ENCODE data around the gene STAC. TPM values are rescaled to one million over a fixed set of nuclear protein-coding genes. Genes with fewer than 3 reads are reported as not detected.

STAC gene
- total and polyA plus RNA-seq, 12 donors = 1.3 to 12.0 (median 3.4) TPM

- intact Hi-C loops (cut with DNase I) = no loop called here
- Histone ChIP-seq H3K4me1 (replicated peaks in 1 of 2) (no peaks in the 10 kb centered on the region), H3K9me3 (replicated peaks in 1 of 3) (no peaks in the 10 kb centered on the region), H3K27me3 (no peaks in the 10 kb centered on the region), H3K36me3 (replicated peaks in 1 of 2) (no peaks in the 10 kb centered on the region), H3K27ac (no peak overlapping the region), H3K4me3 (no peak overlapping the region)
- TF ChIP-seq, protein P1, sequence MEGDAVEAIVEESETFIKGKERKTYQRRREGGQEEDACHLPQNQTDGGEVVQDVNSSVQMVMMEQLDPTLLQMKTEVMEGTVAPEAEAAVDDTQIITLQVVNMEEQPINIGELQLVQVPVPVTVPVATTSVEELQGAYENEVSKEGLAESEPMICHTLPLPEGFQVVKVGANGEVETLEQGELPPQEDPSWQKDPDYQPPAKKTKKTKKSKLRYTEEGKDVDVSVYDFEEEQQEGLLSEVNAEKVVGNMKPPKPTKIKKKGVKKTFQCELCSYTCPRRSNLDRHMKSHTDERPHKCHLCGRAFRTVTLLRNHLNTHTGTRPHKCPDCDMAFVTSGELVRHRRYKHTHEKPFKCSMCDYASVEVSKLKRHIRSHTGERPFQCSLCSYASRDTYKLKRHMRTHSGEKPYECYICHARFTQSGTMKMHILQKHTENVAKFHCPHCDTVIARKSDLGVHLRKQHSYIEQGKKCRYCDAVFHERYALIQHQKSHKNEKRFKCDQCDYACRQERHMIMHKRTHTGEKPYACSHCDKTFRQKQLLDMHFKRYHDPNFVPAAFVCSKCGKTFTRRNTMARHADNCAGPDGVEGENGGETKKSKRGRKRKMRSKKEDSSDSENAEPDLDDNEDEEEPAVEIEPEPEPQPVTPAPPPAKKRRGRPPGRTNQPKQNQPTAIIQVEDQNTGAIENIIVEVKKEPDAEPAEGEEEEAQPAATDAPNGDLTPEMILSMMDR (IDR thresholded peaks at IDR 0.05) = no peak
- no peak for TF ChIP-seq POLR2A (IDR thresholded peaks at IDR 0.05)
- DNase-seq = no peak
- 63 to 81% (median 76%) methylated on average over 2 of the region's 2 CpGs for WGBS, 4 donors
These were observed 178.7 kb downstream of the STAC start for GRCh38 chr3:36558961-36559360.

- TF ChIP-seq, protein P1 (IDR thresholded peaks at IDR 0.05) = no peak
- TF ChIP-seq POLR2A (IDR thresholded peaks at IDR 0.05) = no peak
- no peak overlapping the region for H3K4me3 ChIP-seq
- no peaks in the 10 kb centered on the region for H3K36me3 ChIP-seq (replicated peaks in 1 of 2)
- DNase-seq = no peak
- H3K27ac ChIP-seq = no peak overlapping the region
- H3K4me1 ChIP-seq (replicated peaks in 1 of 2) = no peaks in the 10 kb centered on the region
- 69 to 91% (median 73%) methylated on average over 4 of the region's 4 CpGs for WGBS, 4 donors
- no peaks in the 10 kb centered on the region for H3K9me3 ChIP-seq (replicated peaks in 1 of 3)
- intact Hi-C loops (cut with DNase I) = no loop called here
- no peaks in the 10 kb centered on the region for H3K27me3 ChIP-seq
These were observed 180.4 kb downstream of the STAC start for GRCh38 chr3:36560685-36561084.

DNA sequence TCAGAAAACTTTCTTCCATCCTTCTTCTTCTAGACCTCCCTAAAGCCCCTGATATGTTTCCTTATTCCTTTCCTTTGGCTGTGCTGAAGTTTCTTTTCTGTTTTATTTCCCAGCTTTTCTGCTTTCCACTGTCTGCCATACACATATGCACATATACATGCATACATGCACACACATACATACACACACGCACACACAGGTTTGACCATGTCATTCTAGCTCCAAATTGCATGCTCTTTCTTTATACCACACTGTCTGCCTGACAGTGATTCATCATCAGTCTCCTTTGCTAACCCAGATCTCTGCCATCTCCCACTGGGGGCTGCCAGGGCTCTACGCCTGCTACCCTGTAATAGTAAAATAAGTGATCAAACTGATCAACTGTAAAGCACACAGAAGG is 181.3 kb downstream of the STAC start:
- WGBS, 4 donors = 74 to 88% (median 85%) methylated on average over 2 of the region's 2 CpGs
- Histone ChIP-seq H3K4me3 (no peak overlapping the region), H3K9me3 (replicated peaks in 1 of 3) (no peaks in the 10 kb centered on the region), H3K27ac (no peak overlapping the region), H3K4me1 (replicated peaks in 1 of 2) (no peaks in the 10 kb centered on the region), H3K27me3 (no peaks in the 10 kb centered on the region), H3K36me3 (replicated peaks in 1 of 2) (no peaks in the 10 kb centered on the region)
- intact Hi-C loops (cut with DNase I) = no loop called here
- TF ChIP-seq, protein P1 (IDR thresholded peaks at IDR 0.05) = no peak
- TF ChIP-seq POLR2A (IDR thresholded peaks at IDR 0.05) = no peak
- DNase-seq = no peak

DNA sequence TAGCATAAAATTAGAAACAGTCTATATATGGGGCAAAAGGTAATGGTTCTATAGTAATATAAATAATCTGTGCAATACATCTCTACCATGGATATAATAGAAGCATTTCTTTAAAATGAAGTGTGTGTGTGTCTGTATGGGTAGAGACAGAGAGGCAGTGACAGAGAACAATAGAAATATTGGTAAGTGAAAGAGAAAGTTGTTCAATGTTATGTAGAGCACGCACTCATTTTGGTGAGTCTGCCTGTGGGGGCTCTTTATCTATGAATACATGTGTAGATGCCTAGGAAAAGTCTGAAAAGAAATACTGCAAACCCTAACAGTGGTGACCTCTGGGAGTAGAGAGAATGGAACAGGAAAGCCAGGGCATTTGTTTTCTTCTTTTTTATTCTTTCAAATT is 182.6 kb downstream of the STAC start:
- no peaks in the 10 kb centered on the region for H3K9me3 ChIP-seq (replicated peaks in 1 of 3)
- TF ChIP-seq, protein P1 (IDR thresholded peaks at IDR 0.05) = no peak
- no peak for TF ChIP-seq POLR2A (IDR thresholded peaks at IDR 0.05)
- no peaks in the 10 kb centered on the region for H3K4me1 ChIP-seq (replicated peaks in 1 of 2)
- H3K4me3 ChIP-seq = no peak overlapping the region
- intact Hi-C loops (cut with DNase I) = no loop called here
- H3K27ac ChIP-seq = no peak overlapping the region
- no peaks in the 10 kb centered on the region for H3K27me3 ChIP-seq
- no peaks in the 10 kb centered on the region for H3K36me3 ChIP-seq (replicated peaks in 1 of 2)
- DNase-seq = no peak
- WGBS, 4 donors = 63 to 87% (median 74%) methylated on average over 1 of the region's 1 CpG
